ENCODE data around the gene FNIP1.
A peak's percentile ranks its signal among the peaks of the same experiment; 100 is the strongest.

FNIP1 gene

DNA sequence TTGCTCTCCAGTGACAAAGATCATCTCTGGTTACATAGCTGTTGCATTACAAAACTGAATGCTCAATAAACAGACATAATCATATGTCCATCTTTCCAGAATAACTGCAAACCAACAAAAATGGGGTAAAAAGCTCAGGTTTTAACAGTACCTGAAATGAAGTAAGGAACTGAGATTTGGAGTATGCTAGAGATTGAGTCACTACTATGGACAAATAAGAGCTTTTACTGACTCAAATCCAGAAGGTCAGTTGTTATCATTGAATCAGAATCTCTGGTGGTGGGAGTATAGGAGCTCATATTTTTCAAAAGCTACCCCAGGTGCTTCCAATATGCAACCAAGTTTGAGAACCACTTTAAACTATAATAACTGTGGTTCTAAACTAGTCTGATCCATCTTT lies 157.7 kb downstream of the FNIP1 start:
- Histone ChIP-seq H3K4me1 (ENCODE audit: control insufficient read depth in 5 of 5, insufficient read depth in 5 of 5, low read length in 5 of 5) (peaks cover 10 to 18% (median 10%) of the 10 kb centered on the region in 5 donors), H3K27ac (ENCODE audit: low read depth, low read length) (no peak overlapping the region), H3K9me3 (ENCODE audit: control insufficient read depth in 5 of 5, low read length in 5 of 5) (no peaks in the 10 kb centered on the region), H3K9ac (ENCODE audit: low read length in 5 of 5) (no peak overlapping the region), H3K36me3 (ENCODE audit: control insufficient read depth in 5 of 5, insufficient read depth in 5 of 5, low read length in 5 of 5) (peaks cover 0 to 12% (median 1%) of the 10 kb centered on the region in 5 donors), H3K27me3 (ENCODE audit: control insufficient read depth in 5 of 5, insufficient read depth in 4 of 5, low read length in 5 of 5) (no peaks in the 10 kb centered on the region), H3K4me3 (ENCODE audit: low read depth in 1 of 5, low read length in 5 of 5) (no peak overlapping the region)

DNA sequence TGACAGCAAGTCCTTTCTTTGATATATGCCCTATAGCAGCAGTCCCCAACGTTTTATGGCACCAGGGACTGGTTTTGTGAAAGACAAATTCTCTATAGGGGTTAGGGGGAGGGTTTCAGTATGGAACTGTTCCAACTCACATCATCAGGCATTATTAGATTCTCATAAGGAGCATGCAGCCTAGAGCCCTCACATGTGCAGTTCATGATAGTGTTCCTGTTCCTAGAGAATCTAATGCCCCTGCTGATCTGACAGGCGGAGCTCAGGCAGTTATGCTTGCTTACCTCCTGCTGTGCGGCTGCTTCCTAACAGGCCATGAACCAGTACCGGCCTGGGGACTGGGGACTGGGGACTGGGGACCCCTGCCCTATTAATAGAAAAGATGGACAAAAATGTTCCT lies 159.1 kb downstream of the FNIP1 start:
- no peaks in the 10 kb centered on the region for H3K9me3 ChIP-seq (ENCODE audit: control insufficient read depth in 5 of 5, low read length in 5 of 5)
- H3K27ac ChIP-seq (ENCODE audit: low read depth, low read length) = no peak overlapping the region
- no peaks in the 10 kb centered on the region for H3K27me3 ChIP-seq (ENCODE audit: control insufficient read depth in 5 of 5, insufficient read depth in 4 of 5, low read length in 5 of 5)
- no peak overlapping the region for H3K4me3 ChIP-seq (ENCODE audit: low read depth in 1 of 5, low read length in 5 of 5)
- H3K36me3 ChIP-seq (ENCODE audit: control insufficient read depth in 5 of 5, insufficient read depth in 5 of 5, low read length in 5 of 5) = no peaks in the 10 kb centered on the region
- H3K9ac ChIP-seq (ENCODE audit: low read length in 5 of 5) = no peak overlapping the region
- H3K4me1 ChIP-seq (ENCODE audit: control insufficient read depth in 5 of 5, insufficient read depth in 5 of 5, low read length in 5 of 5) = peaks cover 10 to 25% (median 19%) of the 10 kb centered on the region in 5 donors

DNA sequence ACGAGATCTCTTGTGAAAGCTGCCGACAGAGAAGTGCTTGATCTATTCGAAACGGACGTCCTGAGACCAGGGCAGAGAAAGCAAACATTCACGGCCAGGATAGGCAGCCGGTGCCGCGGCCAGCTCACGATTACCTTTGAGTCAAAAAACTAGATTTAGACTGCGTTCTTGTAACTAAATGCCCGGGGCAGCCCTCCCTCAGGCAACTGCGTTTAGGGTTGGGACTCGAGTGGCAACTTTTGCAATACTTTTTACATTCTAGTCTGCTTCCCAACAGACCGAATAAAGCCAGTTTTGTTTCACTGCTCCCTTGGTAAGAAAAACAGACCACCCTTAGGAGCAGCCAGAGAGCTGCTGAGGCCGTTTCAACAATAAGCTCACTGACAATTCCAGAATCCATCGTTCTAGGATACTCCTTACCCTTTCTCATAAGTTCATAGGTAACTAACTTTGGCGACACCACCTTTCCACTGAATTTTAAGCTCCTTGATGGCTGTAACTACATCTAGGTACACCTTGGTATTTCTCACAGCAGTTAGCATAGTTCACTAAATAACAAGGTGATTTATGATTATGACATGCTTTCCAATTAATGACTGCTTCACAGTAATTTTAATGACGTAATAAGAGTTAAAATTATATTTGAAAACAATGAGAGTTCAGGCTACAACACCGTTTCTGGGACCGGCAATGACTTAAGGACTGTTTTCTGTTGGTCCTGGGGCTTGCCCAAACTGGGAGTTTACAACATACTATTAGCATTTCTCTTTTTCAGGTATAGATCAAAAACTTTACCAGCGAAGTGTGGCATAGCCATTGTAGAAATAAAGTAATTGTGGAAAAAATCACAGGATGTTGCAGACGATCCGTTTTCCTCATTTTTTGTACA lies 160.9 kb downstream of the FNIP1 start:
- Histone ChIP-seq H3K4me1 (ENCODE audit: control insufficient read depth in 5 of 5, insufficient read depth in 5 of 5, low read length in 5 of 5) (peaks cover 10 to 31% (median 21%) of the 10 kb centered on the region in 5 donors), H3K27me3 (ENCODE audit: control insufficient read depth in 5 of 5, insufficient read depth in 4 of 5, low read length in 5 of 5) (no peaks in the 10 kb centered on the region), H3K36me3 (ENCODE audit: control insufficient read depth in 5 of 5, insufficient read depth in 5 of 5, low read length in 5 of 5) (no peaks in the 10 kb centered on the region), H3K27ac (ENCODE audit: low read depth, low read length) (peak overlapping the region; percentile 98), H3K4me3 (ENCODE audit: low read depth in 1 of 5, low read length in 5 of 5) (peak overlapping the region; percentile 89 to 95 (median 94)), H3K9me3 (ENCODE audit: control insufficient read depth in 5 of 5, low read length in 5 of 5) (no peaks in the 10 kb centered on the region), H3K9ac (ENCODE audit: low read length in 5 of 5) (peak overlapping the region; percentile 84 to 95 (median 93))

DNA sequence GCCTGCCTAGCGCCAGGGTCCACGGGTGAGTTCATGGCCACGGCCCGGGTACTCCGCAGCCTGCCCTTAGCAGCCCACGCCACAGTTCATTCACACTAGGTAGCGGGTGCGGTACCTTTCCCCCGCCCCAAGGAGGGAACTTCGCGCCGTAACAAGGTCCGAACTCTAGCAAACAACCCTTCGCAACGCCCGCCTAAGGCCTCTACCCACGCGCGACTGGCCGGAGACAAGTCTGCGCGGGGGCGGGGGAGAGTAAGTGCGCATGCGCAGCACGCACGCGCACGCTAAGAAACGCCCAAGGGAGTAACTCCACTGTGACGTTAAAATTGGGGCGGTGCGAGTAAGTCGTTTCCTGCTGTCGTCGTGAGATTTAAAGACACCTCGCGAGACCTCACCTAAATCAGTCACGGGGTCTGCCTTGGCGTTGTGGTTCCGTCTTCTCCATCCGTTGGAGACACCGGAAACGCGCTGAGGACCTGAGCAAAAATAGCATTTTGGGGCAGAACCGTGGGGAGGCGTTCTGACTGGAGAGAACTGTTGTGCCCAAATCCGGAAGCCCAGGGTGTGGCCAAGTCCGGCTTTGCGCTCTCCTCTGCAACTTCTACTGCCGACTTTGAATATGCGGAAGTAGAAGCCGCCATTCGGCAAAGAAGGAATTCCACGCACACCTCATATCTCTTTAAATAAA lies 161.7 kb downstream of the FNIP1 start, which contains the start of gene RAPGEF6:
RAPGEF6 (minus strand) TSS at position 234 of the 688 bp plus-strand sequence; CDS start at position 35, 199 bp downstream.
- Histone ChIP-seq H3K27ac (ENCODE audit: low read depth, low read length) (peak within 1 kb of the TSS; percentile 98), H3K27me3 (ENCODE audit: control insufficient read depth in 5 of 5, insufficient read depth in 4 of 5, low read length in 5 of 5) (no peaks in the 10 kb centered on the region), H3K36me3 (ENCODE audit: control insufficient read depth in 5 of 5, insufficient read depth in 5 of 5, low read length in 5 of 5) (no peaks in the 10 kb centered on the region), H3K9me3 (ENCODE audit: control insufficient read depth in 5 of 5, low read length in 5 of 5) (no peaks in the 10 kb centered on the region), H3K9ac (ENCODE audit: low read length in 5 of 5) (peak within 1 kb of the TSS; percentile 93 to 98 (median 95)), H3K4me3 (ENCODE audit: low read depth in 1 of 5, low read length in 5 of 5) (peak within 1 kb of the TSS; percentile 89 to 95 (median 94)), H3K4me1 (ENCODE audit: control insufficient read depth in 5 of 5, insufficient read depth in 5 of 5, low read length in 5 of 5) (peaks cover 10 to 31% (median 21%) of the 10 kb centered on the region in 5 donors)

DNA sequence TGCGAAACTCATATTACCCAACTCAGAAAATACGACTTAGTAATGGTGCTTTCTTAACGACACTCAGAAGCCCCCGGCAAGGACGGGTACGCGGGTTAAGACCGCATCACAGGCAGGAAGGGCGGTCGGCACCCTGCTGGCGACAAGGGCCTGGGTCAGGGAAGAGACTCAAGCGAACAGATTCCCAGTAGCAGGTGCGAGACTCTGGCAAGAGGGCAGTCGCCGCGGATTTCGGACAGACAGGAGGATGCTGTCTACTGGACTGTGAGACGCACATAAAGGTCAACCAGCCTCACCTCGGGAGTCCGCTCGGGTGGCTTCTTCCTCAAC lies 162.2 kb downstream of the FNIP1 start:
- H3K27ac ChIP-seq (ENCODE audit: low read depth, low read length) = peak overlapping the region; percentile 98
- no peaks in the 10 kb centered on the region for H3K36me3 ChIP-seq (ENCODE audit: control insufficient read depth in 5 of 5, insufficient read depth in 5 of 5, low read length in 5 of 5)
- no peaks in the 10 kb centered on the region for H3K27me3 ChIP-seq (ENCODE audit: control insufficient read depth in 5 of 5, insufficient read depth in 4 of 5, low read length in 5 of 5)
- peaks cover 10 to 31% (median 21%) of the 10 kb centered on the region in 5 donors for H3K4me1 ChIP-seq (ENCODE audit: control insufficient read depth in 5 of 5, insufficient read depth in 5 of 5, low read length in 5 of 5)
- no peaks in the 10 kb centered on the region for H3K9me3 ChIP-seq (ENCODE audit: control insufficient read depth in 5 of 5, low read length in 5 of 5)
- H3K9ac ChIP-seq (ENCODE audit: low read length in 5 of 5) = peak overlapping the region; percentile 84 to 98 (median 93)
- H3K4me3 ChIP-seq (ENCODE audit: low read depth in 1 of 5, low read length in 5 of 5) = peak overlapping the region; percentile 83 to 95 (median 94)

DNA sequence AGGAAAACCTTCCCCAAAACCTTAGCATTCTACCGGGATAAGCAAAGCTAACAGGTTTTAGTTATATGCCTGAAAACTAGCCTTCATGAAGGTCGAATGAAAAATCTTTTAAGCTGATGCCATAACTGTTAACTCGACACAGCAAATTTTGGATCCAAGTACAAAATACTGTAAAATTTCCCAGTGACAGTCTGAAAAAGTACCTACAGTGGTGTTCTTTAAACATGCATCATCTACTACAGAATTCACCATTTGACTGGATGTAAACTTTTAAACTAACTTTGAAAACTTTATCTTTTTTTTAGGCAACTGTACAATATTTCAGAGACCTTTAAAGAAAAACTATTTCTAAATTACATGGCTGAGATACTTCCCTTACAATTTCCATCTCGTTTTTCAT lies 162.6 kb downstream of the FNIP1 start:
- no peaks in the 10 kb centered on the region for H3K9me3 ChIP-seq (ENCODE audit: control insufficient read depth in 5 of 5, low read length in 5 of 5)
- H3K4me1 ChIP-seq (ENCODE audit: control insufficient read depth in 5 of 5, insufficient read depth in 5 of 5, low read length in 5 of 5) = peaks cover 10 to 31% (median 21%) of the 10 kb centered on the region in 5 donors
- no peaks in the 10 kb centered on the region for H3K36me3 ChIP-seq (ENCODE audit: control insufficient read depth in 5 of 5, insufficient read depth in 5 of 5, low read length in 5 of 5)
- H3K27ac ChIP-seq (ENCODE audit: low read depth, low read length) = peak overlapping the region; percentile 98
- peak overlapping the region; percentile 84 to 98 (median 93) for H3K9ac ChIP-seq (ENCODE audit: low read length in 5 of 5)
- peak overlapping the region; percentile 83 to 95 (median 94) for H3K4me3 ChIP-seq (ENCODE audit: low read depth in 1 of 5, low read length in 5 of 5)
- no peaks in the 10 kb centered on the region for H3K27me3 ChIP-seq (ENCODE audit: control insufficient read depth in 5 of 5, insufficient read depth in 4 of 5, low read length in 5 of 5)

DNA sequence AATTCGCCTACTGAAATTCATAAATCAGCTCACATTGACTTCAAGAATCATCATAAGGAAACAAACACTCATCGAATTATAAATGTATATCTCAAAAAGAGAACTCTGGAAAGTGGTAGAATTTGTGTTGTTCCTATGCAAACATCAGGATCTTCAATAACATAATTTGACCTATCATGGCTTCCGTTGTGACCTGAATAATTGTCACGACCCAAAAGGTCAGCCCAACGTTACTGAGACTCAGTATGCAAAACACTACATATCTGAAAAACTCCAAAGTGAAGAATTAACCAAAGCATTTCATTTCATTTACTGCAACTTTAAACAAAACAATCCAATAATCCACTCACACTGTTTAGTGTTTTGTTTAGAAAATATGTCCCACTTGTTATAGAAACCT lies 163.0 kb downstream of the FNIP1 start:
- peak overlapping the region in 4 of 5 donors; percentile 89 to 98 (median 94) for H3K9ac ChIP-seq (ENCODE audit: low read length in 5 of 5)
- no peaks in the 10 kb centered on the region for H3K27me3 ChIP-seq (ENCODE audit: control insufficient read depth in 5 of 5, insufficient read depth in 4 of 5, low read length in 5 of 5)
- H3K4me3 ChIP-seq (ENCODE audit: low read depth in 1 of 5, low read length in 5 of 5) = peak overlapping the region; percentile 83 to 95 (median 94)
- no peak overlapping the region for H3K27ac ChIP-seq (ENCODE audit: low read depth, low read length)
- H3K36me3 ChIP-seq (ENCODE audit: control insufficient read depth in 5 of 5, insufficient read depth in 5 of 5, low read length in 5 of 5) = no peaks in the 10 kb centered on the region
- no peaks in the 10 kb centered on the region for H3K9me3 ChIP-seq (ENCODE audit: control insufficient read depth in 5 of 5, low read length in 5 of 5)
- peaks cover 10 to 31% (median 21%) of the 10 kb centered on the region in 5 donors for H3K4me1 ChIP-seq (ENCODE audit: control insufficient read depth in 5 of 5, insufficient read depth in 5 of 5, low read length in 5 of 5)

DNA sequence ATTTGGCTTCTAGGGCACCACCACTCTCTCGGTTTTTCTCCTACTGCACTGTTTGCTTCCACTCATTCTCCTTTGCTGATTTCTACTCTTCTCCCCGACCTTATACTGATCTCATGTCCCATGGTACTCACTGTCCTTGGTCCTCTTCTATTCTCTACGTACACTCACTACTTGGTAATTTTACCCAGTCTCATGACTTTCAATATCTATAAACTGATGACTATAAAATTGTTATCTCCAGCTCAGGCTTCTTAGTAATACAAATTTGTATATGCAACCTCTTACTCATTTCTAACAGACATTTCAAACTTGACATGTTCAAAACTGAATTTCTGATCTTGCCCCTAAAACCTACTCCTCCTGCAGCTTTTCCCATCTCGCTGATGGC lies 165.9 kb downstream of the FNIP1 start:
- Histone ChIP-seq H3K9ac (ENCODE audit: low read length in 5 of 5) (no peak overlapping the region), H3K9me3 (ENCODE audit: control insufficient read depth in 5 of 5, low read length in 5 of 5) (no peaks in the 10 kb centered on the region), H3K27ac (ENCODE audit: low read depth, low read length) (no peak overlapping the region), H3K4me1 (ENCODE audit: control insufficient read depth in 5 of 5, insufficient read depth in 5 of 5, low read length in 5 of 5) (peaks cover 4 to 25% (median 15%) of the 10 kb centered on the region in 5 donors), H3K36me3 (ENCODE audit: control insufficient read depth in 5 of 5, insufficient read depth in 5 of 5, low read length in 5 of 5) (no peaks in the 10 kb centered on the region), H3K27me3 (ENCODE audit: control insufficient read depth in 5 of 5, insufficient read depth in 4 of 5, low read length in 5 of 5) (no peaks in the 10 kb centered on the region), H3K4me3 (ENCODE audit: low read depth in 1 of 5, low read length in 5 of 5) (no peak overlapping the region)

DNA sequence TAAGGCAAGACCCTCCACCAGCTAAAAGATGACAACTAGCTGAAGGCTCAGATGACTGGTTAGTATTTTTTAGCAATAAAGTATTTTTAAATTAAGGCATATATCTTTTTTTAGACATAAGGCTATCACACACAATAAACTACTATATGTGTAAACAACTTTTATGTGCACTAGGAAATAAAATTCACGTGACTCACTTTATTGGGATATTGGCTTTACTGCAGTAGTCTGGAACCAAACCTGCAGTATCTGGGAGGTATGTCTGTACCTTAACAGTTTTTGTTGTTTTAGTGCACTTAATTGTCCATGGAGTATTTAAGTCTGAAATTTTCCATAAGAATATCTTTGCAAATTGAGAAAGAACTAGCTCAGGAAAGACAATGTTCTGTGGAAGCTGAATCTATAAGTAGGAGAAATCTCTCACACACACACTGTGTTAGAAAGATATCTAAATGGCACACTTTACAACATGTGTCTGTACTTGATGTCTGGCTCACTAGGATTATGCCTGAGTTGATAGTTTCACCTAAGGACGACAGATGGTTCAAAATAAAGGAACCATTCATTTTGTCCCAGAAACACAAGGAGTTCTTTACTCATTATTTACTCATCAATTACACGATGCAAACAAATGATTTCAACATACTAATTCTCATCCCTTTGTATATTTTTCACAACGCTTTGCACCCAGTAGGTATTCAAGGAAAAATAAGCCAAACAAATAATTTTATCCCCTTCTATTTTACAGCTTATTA lies 166.4 kb downstream of the FNIP1 start:
- Histone ChIP-seq H3K9me3 (ENCODE audit: control insufficient read depth in 5 of 5, low read length in 5 of 5) (no peaks in the 10 kb centered on the region), H3K9ac (ENCODE audit: low read length in 5 of 5) (no peak overlapping the region), H3K4me3 (ENCODE audit: low read depth in 1 of 5, low read length in 5 of 5) (no peak overlapping the region), H3K36me3 (ENCODE audit: control insufficient read depth in 5 of 5, insufficient read depth in 5 of 5, low read length in 5 of 5) (no peaks in the 10 kb centered on the region), H3K4me1 (ENCODE audit: control insufficient read depth in 5 of 5, insufficient read depth in 5 of 5, low read length in 5 of 5) (peaks cover 2 to 22% (median 13%) of the 10 kb centered on the region in 5 donors), H3K27me3 (ENCODE audit: control insufficient read depth in 5 of 5, insufficient read depth in 4 of 5, low read length in 5 of 5) (no peaks in the 10 kb centered on the region), H3K27ac (ENCODE audit: low read depth, low read length) (no peak overlapping the region)
